ENCODE results near the gene ARTN. TPM values are rescaled to one million over a fixed set of nuclear protein-coding genes. Genes with fewer than 3 reads are reported as not detected.

Gene ARTN
- 0.89 and 1.0 TPM in 2 replicates for total RNA-seq
- long read RNA-seq, result 0 reads

DNA sequence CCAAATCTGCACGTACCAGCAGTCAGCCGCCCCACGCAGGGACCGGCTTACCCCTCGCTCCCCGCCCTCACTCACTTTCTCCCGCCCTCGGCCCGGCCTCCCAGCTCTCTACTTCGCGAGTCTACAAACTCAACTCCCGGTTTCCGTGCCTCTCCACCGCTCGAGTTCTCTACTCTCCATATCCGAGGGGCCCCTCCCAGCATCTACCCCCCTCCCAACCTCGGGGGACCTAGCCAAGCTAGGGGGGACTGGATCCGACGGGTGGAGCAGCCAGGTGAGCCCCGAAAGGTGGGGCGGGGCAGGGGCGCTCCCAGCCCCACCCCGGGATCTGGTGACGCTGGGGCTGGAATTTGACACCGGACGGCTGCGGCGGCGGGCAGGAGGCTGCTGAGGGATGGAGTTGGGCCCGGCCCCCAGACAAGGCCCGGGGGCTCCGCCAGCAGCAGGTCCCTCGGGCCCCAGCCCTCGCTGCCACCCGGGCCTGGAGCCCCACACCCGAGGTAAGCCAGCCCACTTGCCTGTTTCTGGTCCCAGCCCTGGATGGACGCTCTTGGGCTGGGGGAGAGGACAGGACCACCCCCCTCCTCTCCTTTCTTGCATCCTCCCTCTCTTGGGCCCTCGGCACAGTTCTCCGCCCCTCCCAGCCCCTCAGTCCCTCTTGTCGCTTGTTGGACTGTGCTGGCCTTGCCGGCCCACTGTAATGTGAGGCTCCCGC lies at the start of gene ARTN:
TSS of gene ARTN (plus strand) at position 416 of the 715 bp plus-strand sequence. CDS start 1,856 bp downstream, outside the sequence.
- TF ChIP-seq CTCF (conservative IDR thresholded peaks at IDR 0.05), result no peak
- DNase-seq (ENCODE audit: low read depth, low spot score), result no peak
- Mint-ChIP-seq H3K36me3 (ENCODE audit: low read depth) (no peaks in the 10 kb centered on the region), H3K27ac (ENCODE audit: unreplicated experiment) (peak within 1 kb of the TSS; percentile 3), H3K9me3 (no peaks in the 10 kb centered on the region), H3K4me1 (peaks cover 16% of the 10 kb centered on the region), H3K4me3 (peak within 1 kb of the TSS; percentile 83), H3K27me3 (ENCODE audit: low read depth) (peaks cover 53% of the 10 kb centered on the region)

DNA sequence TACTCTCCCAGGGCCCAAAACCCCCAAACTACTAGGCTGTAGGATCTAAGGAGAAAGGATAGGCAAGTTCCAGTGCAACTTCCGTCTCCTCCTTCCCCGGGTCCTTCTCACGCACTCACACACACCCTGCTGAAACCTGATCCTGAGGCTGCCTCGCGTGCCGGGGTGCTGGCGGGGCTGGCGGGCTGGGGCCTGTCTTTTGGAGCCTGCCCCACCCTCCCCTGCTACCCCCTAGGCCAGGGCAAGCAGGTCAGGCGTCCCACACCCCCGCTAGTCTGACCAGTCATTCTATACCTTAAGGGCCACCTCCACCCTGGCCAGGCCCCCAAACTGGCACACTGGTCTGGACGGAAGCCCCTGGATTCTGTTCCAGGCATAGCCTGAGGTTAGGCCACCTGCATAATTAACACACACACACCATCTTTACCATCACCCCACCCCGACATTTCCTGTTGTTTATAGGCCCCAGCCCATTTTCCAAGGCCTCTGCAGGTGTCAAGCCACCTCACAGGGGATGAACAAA lies 48.3 kb upstream of the ARTN start:
- DNase-seq (ENCODE audit: low read depth, low spot score), result no peak
- Mint-ChIP-seq H3K4me1 (no peaks in the 10 kb centered on the region), H3K9me3 (no peaks in the 10 kb centered on the region), H3K27ac (ENCODE audit: unreplicated experiment) (no peak overlapping the region), H3K36me3 (ENCODE audit: low read depth) (no peaks in the 10 kb centered on the region), H3K4me3 (no peak overlapping the region), H3K27me3 (ENCODE audit: low read depth) (no peaks in the 10 kb centered on the region)
- TF ChIP-seq CTCF (conservative IDR thresholded peaks at IDR 0.05), result no peak

GRCh38 chr1:43887748-43888147 lies 45.9 kb upstream of the ARTN start:
- no peak for TF ChIP-seq CTCF (conservative IDR thresholded peaks at IDR 0.05)
- no peaks in the 10 kb centered on the region for H3K27me3 Mint-ChIP-seq (ENCODE audit: low read depth)
- H3K4me1 Mint-ChIP-seq, result no peaks in the 10 kb centered on the region
- H3K27ac Mint-ChIP-seq (ENCODE audit: unreplicated experiment), result no peak overlapping the region
- no peak overlapping the region for H3K4me3 Mint-ChIP-seq
- H3K36me3 Mint-ChIP-seq (ENCODE audit: low read depth), result no peaks in the 10 kb centered on the region
- no peaks in the 10 kb centered on the region for H3K9me3 Mint-ChIP-seq
- no peak for DNase-seq (ENCODE audit: low read depth, low spot score)

DNA sequence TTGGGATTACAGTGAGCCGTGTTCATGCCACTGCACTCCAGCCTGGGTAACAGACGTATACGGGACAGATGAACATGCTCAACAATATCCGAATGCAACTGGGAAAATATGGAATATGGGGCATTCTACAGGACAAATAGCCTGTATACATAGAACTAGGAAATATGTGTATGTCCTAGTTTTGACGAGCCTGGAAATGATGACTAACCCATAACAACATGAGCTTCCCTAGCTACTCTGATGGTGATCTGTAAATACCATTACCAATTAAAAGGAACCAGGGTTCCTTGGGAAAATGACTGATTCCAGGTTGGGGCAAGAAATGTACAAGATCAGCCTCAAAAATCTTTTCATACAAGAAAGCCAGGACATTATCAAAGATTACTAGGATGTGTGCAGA lies 42.8 kb upstream of the ARTN start:
- H3K4me1 Mint-ChIP-seq, result no peaks in the 10 kb centered on the region
- H3K4me3 Mint-ChIP-seq, result no peak overlapping the region
- no peaks in the 10 kb centered on the region for H3K27me3 Mint-ChIP-seq (ENCODE audit: low read depth)
- TF ChIP-seq CTCF (conservative IDR thresholded peaks at IDR 0.05), result no peak
- peaks cover 10% of the 10 kb centered on the region for H3K36me3 Mint-ChIP-seq (ENCODE audit: low read depth)
- H3K27ac Mint-ChIP-seq (ENCODE audit: unreplicated experiment), result no peak overlapping the region
- DNase-seq (ENCODE audit: low read depth, low spot score), result no peak
- H3K9me3 Mint-ChIP-seq, result no peaks in the 10 kb centered on the region

DNA sequence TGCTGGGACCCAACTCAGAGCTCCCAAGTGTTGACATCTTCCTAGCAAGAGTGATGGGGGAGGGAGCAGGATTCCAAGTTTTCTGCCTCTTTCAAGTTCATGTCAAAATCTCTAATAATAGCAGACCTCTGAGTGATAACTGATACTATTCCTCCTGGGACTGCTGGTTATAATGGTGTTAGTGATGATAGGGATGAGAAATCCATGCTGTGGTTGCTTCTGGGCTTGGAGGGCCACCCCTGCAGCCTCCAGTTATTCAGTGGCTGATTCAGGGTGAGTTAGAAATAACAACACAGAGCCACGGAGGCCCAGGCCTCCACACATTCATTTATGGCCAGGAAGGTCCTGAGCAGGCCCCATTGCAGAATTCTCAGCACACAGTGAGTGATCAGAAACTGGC lies 40.6 kb upstream of the ARTN start:
- H3K4me1 Mint-ChIP-seq, result no peaks in the 10 kb centered on the region
- no peak for TF ChIP-seq CTCF (conservative IDR thresholded peaks at IDR 0.05)
- no peaks in the 10 kb centered on the region for H3K27me3 Mint-ChIP-seq (ENCODE audit: low read depth)
- no peaks in the 10 kb centered on the region for H3K9me3 Mint-ChIP-seq
- H3K27ac Mint-ChIP-seq (ENCODE audit: unreplicated experiment), result no peak overlapping the region
- no peak for DNase-seq (ENCODE audit: low read depth, low spot score)
- H3K36me3 Mint-ChIP-seq (ENCODE audit: low read depth), result peaks cover 13% of the 10 kb centered on the region
- H3K4me3 Mint-ChIP-seq, result no peak overlapping the region

Measured in neural crest cell (in vitro differentiated cells).